HG03521 (cell line): ENCODE data around the gene ASXL1.
"Not testable (repeated sequence)": the region's sequence is repeated elsewhere in the genome, so short reads cannot be mapped to it uniquely, and the experiment has no call there.

Source experiments
- ATAC-seq: cut with Tn5 transposase; IDR thresholded peaks from one replicate; pipeline ENCODE4 v1.9.1; 2021; ENCODE audit warnings: mild to moderate bottlenecking, moderate library complexity; ENCODE audit not compliant: unreplicated experiment

Gene ASXL1

GRCh38 chr20:32357869-32358631 is at the start of gene ASXL1:
TSS of gene ASXL1 (plus strand) at chr20:32358331. CDS start at chr20:32358776, 445 bp downstream.
- peak; percentile 72 for ATAC-seq

GRCh38 chr20:32312718-32313424 is 45.3 kb upstream of the ASXL1 start:
- ATAC-seq: no peak

GRCh38 chr20:32314768-32315167 is 43.4 kb upstream of the ASXL1 start:
- no peak for ATAC-seq

DNA sequence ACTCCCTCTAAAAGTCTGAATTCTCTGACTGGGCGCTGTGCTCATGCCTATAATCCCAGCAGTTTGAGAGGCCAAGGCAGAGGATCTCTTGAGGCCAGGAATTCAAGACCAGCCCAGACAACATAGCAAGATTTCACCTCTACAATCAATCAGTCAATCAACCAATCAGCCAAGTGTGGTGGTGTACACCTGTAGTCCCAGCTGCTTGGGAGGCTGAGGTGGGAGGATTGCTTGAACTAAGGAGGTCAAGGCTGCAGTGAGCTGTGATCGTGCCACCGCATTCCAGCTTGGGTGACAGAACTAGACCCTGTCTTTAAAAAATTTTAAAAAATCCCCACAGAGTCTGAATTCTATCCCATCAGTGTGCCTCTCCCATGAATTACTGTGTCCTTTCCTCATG is 42.7 kb upstream of the ASXL1 start:
- no peak for ATAC-seq

DNA sequence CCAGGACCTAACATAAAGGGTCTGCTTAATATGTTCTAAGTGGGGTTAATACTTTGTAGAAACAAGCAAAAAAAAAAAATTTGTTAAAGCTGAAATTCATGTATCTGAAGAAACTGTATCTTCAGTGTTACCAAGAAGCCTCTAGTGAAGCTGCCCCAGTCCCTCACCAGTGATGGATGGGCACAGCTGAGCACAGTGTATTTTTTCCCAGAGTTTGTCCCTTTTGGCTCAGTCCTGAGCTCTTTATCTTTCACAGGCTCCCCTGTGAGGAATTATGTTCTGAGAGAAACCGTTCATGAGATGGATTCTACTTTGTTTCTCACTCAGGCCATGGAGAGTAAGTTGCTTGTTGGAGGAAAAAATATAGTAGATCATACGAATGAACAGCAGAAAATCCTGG is 42.2 kb upstream of the ASXL1 start:
- ATAC-seq: no peak

GRCh38 chr20:32316667-32317066 is 41.5 kb upstream of the ASXL1 start:
- ATAC-seq: no peak

- ATAC-seq: no peak
These were observed 39.0 kb upstream of the ASXL1 start for GRCh38 chr20:32319100-32319499.

DNA sequence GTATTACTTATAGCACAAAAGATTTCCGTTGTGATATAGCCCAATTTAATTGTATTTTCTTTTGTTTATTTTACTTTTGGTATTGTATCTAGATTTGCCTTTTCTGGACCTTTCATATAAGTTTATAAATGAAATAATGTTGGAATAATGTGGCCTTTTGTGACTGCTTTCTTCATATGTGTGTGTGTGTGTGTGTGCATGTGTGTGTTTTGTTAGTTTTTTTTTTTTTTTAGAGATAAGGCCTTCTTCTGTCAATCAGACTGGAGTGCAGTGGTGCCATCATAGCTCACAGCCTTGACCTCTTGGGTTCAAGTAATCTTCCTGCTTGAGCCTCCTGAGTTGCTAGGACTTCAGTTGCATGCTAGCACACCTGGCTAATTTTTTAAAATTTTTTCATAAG is 37.8 kb upstream of the ASXL1 start:
- no peak for ATAC-seq

DNA sequence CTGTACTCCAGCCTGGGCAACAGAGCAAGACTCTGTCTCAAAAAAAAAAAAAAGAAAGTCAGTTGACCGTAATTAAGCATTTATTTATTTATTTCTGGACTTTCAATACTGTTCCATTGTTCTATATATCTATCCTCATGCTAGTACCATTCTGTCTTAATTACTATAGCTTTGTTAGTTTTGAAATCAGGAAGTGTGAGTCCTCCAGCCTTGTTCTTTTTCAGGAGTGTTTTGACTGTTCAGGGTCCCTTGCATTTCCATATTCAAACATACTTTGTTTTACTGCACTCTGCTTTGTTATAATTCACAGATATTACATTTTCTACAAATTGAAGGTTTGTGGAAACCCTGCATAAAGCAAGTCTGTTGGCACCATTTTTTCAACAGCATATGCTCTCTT is 36.7 kb upstream of the ASXL1 start:
- no peak for ATAC-seq

DNA sequence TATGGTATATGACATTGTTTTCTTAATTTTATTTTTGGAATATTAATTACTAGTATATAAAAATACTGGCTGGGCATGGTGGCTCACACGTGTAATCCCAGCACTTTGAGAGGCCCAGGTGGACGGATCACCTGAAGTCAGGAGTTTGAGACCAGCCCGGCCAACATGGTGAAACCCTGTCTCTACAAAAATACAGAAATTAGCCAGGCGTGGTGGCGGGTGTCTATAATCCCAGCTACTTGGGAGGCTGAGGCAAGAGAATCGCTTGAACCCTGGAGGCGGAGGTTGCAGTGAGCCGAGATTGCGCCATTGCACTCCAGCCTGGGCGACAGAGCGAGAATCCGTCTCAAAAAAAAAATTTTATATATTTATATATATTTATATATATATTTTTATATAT is 35.9 kb upstream of the ASXL1 start:
- not testable (repeated sequence) for ATAC-seq

DNA sequence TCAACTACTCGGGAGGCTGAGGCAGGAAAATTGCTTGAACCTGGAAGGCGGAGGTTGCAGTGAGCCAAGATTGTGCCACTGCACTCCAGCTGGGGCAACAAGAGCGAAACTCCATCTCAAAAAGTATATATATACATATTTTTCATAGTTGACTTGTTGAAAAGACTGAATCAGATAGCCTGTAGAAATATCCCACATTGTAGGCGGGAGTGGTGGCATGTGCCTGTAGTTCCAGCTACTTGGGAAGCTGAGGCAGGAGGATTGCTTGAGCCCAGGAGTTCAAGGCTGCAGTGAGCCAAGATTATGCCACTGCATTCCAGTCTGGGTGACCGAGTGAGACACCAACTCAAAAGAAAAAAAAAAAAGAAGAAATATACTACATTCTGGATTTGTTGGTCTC is 34.4 kb upstream of the ASXL1 start:
- ATAC-seq: not testable (repeated sequence)

DNA sequence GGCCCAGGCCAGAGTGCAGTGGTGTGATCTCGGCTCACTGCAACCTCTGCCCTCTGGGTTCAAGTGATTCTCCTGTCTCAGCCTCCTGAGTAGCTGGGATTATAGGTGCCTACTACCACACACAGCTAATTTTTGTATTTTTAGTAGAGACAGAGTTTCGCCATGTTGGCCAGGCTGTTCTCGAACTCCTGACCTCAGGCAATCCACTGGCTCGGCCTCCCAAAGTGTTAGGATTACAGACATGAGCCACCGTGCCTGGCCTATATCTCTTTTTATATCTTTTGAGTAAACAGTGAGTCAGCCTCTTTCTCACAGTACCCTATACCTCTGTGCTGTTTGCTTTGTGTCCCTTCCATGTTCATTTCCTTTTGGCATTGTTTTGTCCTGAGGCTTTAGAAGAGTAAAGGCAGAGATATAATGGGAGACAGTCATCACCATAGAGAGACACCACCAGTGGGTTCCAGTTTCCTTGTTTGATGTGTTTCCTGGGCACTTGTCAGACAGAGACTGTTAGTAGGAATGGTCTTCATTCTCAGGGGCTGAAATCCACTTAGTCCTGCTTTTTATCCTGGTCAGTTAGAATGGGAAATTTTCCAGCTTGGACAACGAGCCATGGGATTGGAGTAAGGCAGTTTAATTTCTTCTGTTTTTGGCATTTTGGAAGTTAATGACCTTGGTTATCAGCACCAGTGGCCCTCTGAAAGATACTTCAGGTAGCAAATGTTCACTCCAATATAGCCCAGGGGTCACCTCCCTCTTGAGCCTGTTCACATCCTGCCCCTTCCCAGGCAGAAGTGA is 32.2 kb upstream of the ASXL1 start:
- no peak for ATAC-seq

GRCh38 chr20:32326504-32326845 is 31.7 kb upstream of the ASXL1 start:
- no peak for ATAC-seq

GRCh38 chr20:32327087-32327681 is 30.9 kb upstream of the ASXL1 start:
- no peak for ATAC-seq

DNA sequence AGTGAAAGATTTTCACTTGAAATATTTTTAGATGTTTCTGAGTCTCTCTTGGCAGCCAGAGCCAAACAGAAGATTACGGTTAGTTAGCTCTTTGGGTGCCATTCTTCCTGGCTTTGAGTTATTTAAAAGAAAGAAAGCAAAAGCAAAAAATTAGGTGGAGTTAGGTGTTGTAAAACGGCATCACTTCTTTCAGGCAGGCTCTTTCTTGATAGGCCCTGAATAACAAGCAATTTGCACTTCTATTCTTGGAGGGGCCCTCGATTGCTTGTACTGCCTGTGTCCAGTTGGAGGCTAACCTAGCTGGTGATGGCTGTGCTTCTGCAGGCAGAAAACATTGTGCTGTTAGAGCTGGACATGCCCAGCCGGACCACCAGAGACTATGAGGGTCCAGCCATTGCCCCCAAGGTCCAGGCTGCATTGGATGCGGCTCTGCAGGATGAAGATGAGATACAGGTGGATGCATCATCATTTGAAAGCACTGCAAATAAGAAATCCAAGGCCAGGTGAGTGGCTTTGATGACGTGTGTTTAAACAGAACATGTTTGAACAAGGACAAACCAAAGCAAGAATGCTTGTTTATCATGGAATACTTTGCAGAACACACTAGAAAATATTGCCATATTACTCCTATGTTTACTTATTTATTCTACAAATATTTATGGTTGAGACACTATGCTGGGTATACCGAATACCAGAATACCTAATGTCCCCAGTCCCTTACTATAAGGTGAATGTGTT is 28.1 kb upstream of the ASXL1 start:
- no peak for ATAC-seq

- no peak for ATAC-seq
These were observed 27.6 kb upstream of the ASXL1 start for GRCh38 chr20:32330555-32330897.

GRCh38 chr20:32332614-32333013 is 25.5 kb upstream of the ASXL1 start:
- ATAC-seq: no peak

- peak; percentile 48 for ATAC-seq
These were observed 24.7 kb upstream of the ASXL1 start for GRCh38 chr20:32333181-32333987.

- peak; percentile 11 for ATAC-seq
These were observed 23.9 kb upstream of the ASXL1 start for GRCh38 chr20:32333988-32334885.
